SIG-M5 treated with dmso at 0.1 percent for 504 hours (cell line): ENCODE data around the gene VWC2.
"Not testable (repeated sequence)": the region's sequence is repeated elsewhere in the genome, so short reads cannot be mapped to it uniquely, and the experiment has no call there.

Source experiments
- DNase-seq: peaks from one replicate; lab custom pipeline; 2025; ENCODE audit not compliant: unreplicated experiment; lab: John Stamatoyannopoulos, UW

Gene VWC2

GRCh38 chr7:49850921-49851613, 77.6 kb downstream of the VWC2 start:
- no peak for DNase-seq

- DNase-seq, result not testable (repeated sequence)
Observed at GRCh38 chr7:49851614-49851934, 78.1 kb downstream of the VWC2 start.

DNA sequence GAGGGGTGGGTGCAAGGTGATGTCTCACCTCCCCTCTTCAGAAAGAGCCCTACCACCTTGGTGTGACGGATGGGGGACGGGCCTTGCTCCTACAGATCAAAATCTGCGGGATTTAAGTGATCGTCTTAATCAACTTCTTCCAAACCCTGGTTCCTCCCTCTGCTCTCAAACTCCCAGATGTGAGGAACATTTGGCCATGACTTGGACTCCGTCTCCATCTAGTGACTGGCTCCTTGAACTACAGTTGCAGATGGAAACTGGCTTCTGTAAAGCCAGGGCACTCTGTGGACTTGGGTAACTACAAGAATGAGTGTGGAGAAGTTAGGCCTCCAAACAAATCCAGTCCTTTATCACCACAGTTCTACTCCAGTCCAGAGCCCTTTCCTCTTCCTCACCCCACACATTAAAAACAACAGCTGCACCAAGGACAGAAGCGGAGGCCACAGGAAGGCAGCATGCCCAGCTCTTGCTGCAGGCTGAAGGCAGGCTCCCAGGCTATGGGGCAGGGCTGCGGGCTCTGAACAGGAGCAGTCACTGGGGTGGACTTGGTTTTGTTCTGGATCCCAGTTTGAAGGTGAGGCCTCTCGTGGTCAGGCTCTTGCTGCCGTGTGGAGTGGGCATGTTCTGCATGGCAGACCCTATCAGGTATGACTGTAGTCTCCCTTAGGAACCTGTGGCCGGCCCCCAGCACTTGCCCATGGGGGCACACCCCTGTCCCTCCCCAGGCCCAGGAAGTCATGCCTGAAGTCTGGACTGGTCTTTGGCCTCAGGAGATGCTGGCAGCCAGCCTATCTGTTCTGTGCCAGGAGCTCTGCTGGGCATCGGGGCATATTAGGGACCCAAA, 79.4 kb downstream of the VWC2 start:
- peak; percentile 65 for DNase-seq

- DNase-seq, result no peak
Observed at GRCh38 chr7:49855281-49855980, 82.0 kb downstream of the VWC2 start.

GRCh38 chr7:49860293-49860692, 86.9 kb downstream of the VWC2 start:
- DNase-seq, result no peak

- DNase-seq, result no peak
Observed at GRCh38 chr7:49866076-49866735, 92.8 kb downstream of the VWC2 start.

DNA sequence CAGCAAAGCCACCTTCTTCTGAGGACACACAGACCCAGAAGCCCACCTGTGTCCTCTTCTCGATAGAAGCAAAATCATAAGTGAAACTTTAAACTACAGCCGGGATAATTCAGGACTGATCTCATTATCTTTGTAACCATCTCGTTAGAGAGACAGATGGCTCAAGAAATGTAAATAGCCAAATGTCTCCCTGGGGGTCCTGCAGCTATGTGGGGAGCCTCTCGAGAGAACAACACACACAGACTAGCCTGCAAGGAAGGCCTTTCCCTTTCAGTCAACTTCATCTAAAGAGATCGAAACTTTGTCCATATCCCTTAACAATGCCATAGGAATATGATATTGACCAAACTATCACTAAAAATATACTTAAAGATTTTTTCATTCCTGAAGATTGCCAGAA, 93.5 kb downstream of the VWC2 start:
- DNase-seq, result no peak

GRCh38 chr7:49873420-49873819, 100.0 kb downstream of the VWC2 start:
- no peak for DNase-seq

GRCh38 chr7:49875336-49875735, 101.9 kb downstream of the VWC2 start:
- no peak for DNase-seq

GRCh38 chr7:49876202-49876601, 102.8 kb downstream of the VWC2 start:
- no peak for DNase-seq

DNA sequence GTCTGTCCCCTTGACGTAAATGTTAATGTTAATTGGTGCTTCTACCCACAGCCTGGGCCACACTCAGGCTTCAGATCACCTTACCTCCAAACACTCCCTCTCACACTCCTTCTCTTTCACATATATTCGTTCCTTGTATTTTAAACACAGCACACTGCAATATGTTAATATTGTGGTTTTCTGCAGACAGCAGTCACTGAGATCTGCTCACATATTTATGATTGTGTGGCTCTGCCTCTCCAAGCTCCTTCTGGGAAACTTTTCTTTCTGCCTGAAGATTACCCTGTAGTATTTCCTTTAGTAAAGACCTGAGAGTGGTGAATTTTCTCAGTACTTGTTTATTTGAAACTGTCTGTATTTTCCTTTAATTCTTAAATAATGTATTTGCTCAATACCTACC, 104.7 kb downstream of the VWC2 start:
- DNase-seq, result no peak

GRCh38 chr7:49878627-49879026, 105.2 kb downstream of the VWC2 start:
- DNase-seq, result no peak

DNA sequence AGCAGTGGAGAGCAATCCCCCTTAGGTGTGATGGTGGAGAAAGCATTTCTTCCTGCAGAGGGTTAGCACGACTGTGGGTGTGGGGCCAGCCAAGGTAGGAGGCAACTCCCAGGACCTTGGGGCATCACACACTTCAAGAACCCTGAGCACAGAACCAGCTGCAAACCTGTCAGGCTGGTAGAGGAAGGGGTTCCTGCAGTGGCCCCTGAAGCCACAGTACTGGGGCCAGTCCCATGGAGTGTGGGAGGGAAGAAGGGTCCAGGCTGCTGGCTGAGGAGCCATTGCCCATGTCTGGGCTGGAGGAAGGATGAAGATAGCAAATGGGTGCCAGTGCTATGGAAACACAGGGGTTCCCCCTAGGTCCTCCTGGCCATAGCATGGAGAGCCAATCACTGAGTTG, 110.5 kb downstream of the VWC2 start:
- no peak for DNase-seq

DNA sequence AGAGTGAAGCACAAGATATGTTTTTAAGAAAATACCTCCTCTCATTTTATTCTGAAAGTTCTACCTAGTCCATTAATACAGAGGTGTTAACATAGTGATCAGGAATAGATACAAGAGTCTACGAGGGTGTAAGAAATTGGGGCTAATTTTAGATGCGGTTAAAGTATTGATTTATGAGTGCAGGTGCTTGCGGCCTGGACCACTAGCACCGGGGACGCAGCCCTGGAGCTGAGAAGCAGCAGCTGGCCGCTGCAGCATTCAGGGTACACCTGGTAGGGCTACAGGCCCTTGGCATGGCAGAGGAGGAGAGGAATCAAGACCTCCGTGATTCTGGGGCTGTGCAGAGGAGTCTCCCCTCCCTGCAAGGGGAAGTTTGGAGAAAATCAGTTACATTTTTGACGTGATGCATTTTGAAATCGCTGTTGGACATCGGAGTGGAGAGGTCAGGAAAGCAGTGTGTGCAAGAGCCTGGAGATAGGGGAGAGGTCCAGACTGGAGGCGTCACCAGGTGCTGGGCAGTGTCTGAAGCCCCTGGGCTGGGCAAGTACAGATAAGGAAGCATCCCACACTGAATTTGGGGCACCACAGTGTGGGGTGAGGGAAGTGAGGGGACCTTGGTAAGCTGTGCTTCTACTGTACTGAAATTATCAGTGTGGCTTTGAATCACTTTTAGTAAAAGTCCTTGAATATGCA, 112.3 kb downstream of the VWC2 start:
- no peak for DNase-seq

DNA sequence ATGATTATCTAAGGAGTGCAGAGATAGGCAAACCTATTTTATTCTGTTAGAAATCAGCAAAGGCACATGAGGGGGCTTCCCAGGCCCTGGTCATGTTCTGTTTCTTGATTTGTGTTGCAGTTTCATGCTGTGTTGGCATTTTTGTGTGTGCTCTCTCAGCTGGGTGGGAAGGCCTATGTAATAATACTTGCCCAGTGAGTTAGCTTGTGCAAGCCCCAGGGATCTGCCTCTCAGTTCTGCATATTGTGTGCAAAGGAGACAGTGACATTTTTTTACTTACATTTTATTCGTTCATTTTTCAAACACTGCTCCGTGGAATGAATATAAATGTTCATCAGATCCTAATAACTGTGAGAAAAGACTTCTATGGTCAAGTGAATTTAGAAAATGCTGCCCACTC, 119.0 kb downstream of the VWC2 start:
- DNase-seq, result no peak

DNA sequence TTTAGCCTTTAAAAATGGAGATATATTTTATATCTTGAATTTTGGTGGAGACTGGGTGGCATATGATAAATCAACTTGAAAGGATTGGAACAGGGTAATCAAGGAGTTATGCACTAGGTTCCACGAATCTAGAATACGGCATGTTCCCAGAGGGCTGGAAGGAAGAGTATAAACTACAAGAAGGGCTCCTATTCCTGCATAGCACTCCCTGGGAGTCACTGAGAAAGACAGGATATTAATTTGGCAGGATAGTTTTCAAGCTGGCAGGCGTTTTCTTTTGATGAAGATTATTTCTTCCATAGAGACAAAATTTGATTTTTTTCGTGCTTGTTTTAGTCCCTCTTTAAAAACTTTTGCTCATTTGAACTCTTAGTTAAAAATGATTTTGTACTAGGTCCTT, 119.7 kb downstream of the VWC2 start:
- DNase-seq, result no peak

DNA sequence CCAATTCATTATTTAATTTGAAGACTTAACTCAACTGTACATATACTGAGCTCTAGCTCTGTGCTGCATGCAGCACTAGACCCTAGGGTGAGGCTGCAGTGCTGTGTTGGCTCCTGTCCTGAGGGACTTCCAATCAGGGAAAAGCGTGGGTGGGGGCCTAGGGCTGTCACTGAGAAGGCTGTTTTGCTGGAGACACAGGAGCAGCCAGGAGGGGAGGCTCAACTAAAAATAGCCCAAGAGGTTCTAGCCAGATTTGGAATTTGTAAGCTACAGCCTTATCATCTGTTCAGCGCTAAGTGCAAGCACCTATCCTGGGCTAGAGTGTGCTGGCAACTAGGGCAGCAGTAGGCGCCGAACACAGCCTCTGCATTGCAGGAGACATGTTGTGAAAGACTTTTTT, 121.1 kb downstream of the VWC2 start:
- no peak for DNase-seq

- DNase-seq, result no peak
Observed at GRCh38 chr7:49911909-49912308, 138.5 kb downstream of the VWC2 start.

GRCh38 chr7:49926720-49927119, 153.3 kb downstream of the VWC2 start:
- no peak for DNase-seq

GRCh38 chr7:49927631-49928030, 154.2 kb downstream of the VWC2 start:
- DNase-seq, result no peak

DNA sequence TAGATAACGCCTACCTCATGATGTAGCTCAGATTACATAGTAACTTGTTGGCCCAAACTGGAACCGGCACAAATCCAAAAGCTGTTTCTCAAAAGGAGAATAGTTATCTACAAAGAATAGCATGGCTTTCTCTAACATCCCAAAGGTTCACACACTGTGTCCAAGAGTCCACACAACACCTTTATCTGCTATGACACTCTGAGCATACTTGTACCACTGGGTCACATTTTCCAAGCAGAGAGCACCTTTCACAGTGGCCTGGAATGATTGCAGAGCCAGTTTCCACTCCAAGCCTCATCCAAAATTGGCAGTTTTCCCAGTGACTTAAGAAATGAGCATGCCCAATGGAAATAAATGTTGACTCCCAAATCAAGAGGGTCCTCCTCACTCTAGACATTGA, 155.3 kb downstream of the VWC2 start:
- DNase-seq, result no peak
